GM12872 (cell line): Measurements from ENCODE around the gene ACOX1.

Experiments used
- CTCF ChIP-seq: IDR thresholded peaks from 3 replicates; pipeline ENCODE4 v1.5.1; 2011; ENCODE audit warnings: low read depth, mild to moderate bottlenecking, low read length, moderate library complexity; ENCODE audit not compliant: insufficient read depth

The ACOX1 gene

GRCh38 chr17:75945211-75945610, 33.8 kb downstream of the ACOX1 start:
- no peak for TF ChIP-seq CTCF

GRCh38 chr17:75943491-75943890, 35.5 kb downstream of the ACOX1 start:
- TF ChIP-seq CTCF = no peak

- TF ChIP-seq CTCF = no peak
Observed at GRCh38 chr17:75942473-75942872, 36.5 kb downstream of the ACOX1 start.

GRCh38 chr17:75941442-75941819, 37.5 kb downstream of the ACOX1 start:
- no peak for TF ChIP-seq CTCF

GRCh38 chr17:75940727-75941441, 38.1 kb downstream of the ACOX1 start, which contains the start of gene FBF1:
Gene FBF1, minus strand, starts transcription at chr17:75941042. Its CDS starts 2,893 bp downstream, at chr17:75938149.
- TF ChIP-seq CTCF = no peak

GRCh38 chr17:75937652-75938051, 41.3 kb downstream of the ACOX1 start:
- TF ChIP-seq CTCF = no peak

GRCh38 chr17:75933808-75934207, 45.2 kb downstream of the ACOX1 start:
- no peak for TF ChIP-seq CTCF

GRCh38 chr17:75932852-75933251, 46.1 kb downstream of the ACOX1 start:
- TF ChIP-seq CTCF = no peak
